ENCODE measurements around the gene ACTL7B.

ACTL7B gene

GRCh38 chr9:108866001-108866420 is 10.2 kb upstream of the ACTL7B start:
- Histone ChIP-seq H3K36me3 (peaks cover 17% of the 10 kb centered on the region), H3K9me3 (no peaks in the 10 kb centered on the region), H3K27me3 (no peaks in the 10 kb centered on the region), H3K4me1 (ENCODE audit: control insufficient read depth in 1 of 2, insufficient read depth in 1 of 2, low read depth in 1 of 2, low read length in 1 of 2) (no peaks in the 10 kb centered on the region), H3K27ac (no peak overlapping the region), H3K4me3 (ENCODE audit: low read depth in 1 of 2, low read length in 1 of 2) (no peak overlapping the region)
- no peak for TF ChIP-seq CTCF (IDR thresholded peaks at IDR 0.05)

- Histone ChIP-seq H3K4me3 (ENCODE audit: low read depth in 1 of 2, low read length in 1 of 2) (no peak overlapping the region), H3K27ac (no peak overlapping the region), H3K27me3 (no peaks in the 10 kb centered on the region), H3K4me1 (ENCODE audit: control insufficient read depth in 1 of 2, insufficient read depth in 1 of 2, low read depth in 1 of 2, low read length in 1 of 2) (no peaks in the 10 kb centered on the region), H3K36me3 (peaks cover 17% of the 10 kb centered on the region), H3K9me3 (no peaks in the 10 kb centered on the region)
- no peak for TF ChIP-seq CTCF (IDR thresholded peaks at IDR 0.05)
Observed at GRCh38 chr9:108865037-108865436, 9.3 kb upstream of the ACTL7B start.

- Histone ChIP-seq H3K9me3 (no peaks in the 10 kb centered on the region), H3K27ac (no peak overlapping the region), H3K4me3 (ENCODE audit: low read depth in 1 of 2, low read length in 1 of 2) (no peak overlapping the region), H3K27me3 (no peaks in the 10 kb centered on the region), H3K36me3 (peaks cover 17% of the 10 kb centered on the region), H3K4me1 (ENCODE audit: control insufficient read depth in 1 of 2, insufficient read depth in 1 of 2, low read depth in 1 of 2, low read length in 1 of 2) (no peaks in the 10 kb centered on the region)
- no peak for TF ChIP-seq CTCF (IDR thresholded peaks at IDR 0.05)
Observed at GRCh38 chr9:108864446-108864845, 8.7 kb upstream of the ACTL7B start.

GRCh38 chr9:108863891-108864290 is 8.1 kb upstream of the ACTL7B start:
- no peak for TF ChIP-seq CTCF (IDR thresholded peaks at IDR 0.05)
- H3K4me3 ChIP-seq (ENCODE audit: low read depth in 1 of 2, low read length in 1 of 2): no peak overlapping the region

GRCh38 chr9:108861997-108862396 is 6.2 kb upstream of the ACTL7B start, which contains the start of gene ACTL7A:
Gene ACTL7A (plus strand): TSS chr9:108862266. CDS start chr9:108862323, 57 bp downstream.
- H3K36me3 ChIP-seq: no peaks in the 10 kb centered on the region
- no peak within 1 kb of the TSS for H3K27ac ChIP-seq
- H3K4me1 ChIP-seq (ENCODE audit: control insufficient read depth in 1 of 2, insufficient read depth in 1 of 2, low read depth in 1 of 2, low read length in 1 of 2): no peaks in the 10 kb centered on the region
- no peaks in the 10 kb centered on the region for H3K9me3 ChIP-seq
- H3K4me3 ChIP-seq (ENCODE audit: low read depth in 1 of 2, low read length in 1 of 2): no peak within 1 kb of the TSS
- TF ChIP-seq CTCF (IDR thresholded peaks at IDR 0.05): no peak
- no peaks in the 10 kb centered on the region for H3K27me3 ChIP-seq

More at GRCh38 chr9:108863891-108864290, 8.1 kb upstream of the ACTL7B start:
- H3K4me1 ChIP-seq (ENCODE audit: control insufficient read depth in 1 of 2, insufficient read depth in 1 of 2, low read depth in 1 of 2, low read length in 1 of 2): no peaks in the 10 kb centered on the region
- H3K9me3 ChIP-seq: no peaks in the 10 kb centered on the region
- no peaks in the 10 kb centered on the region for H3K27me3 ChIP-seq
- peaks cover 12% of the 10 kb centered on the region for H3K36me3 ChIP-seq
- H3K27ac ChIP-seq: no peak overlapping the region

- TF ChIP-seq CTCF (IDR thresholded peaks at IDR 0.05): no peak
- Histone ChIP-seq H3K4me3 (ENCODE audit: low read depth in 1 of 2, low read length in 1 of 2) (no peak overlapping the region), H3K9me3 (no peaks in the 10 kb centered on the region), H3K36me3 (no peaks in the 10 kb centered on the region), H3K27ac (no peak overlapping the region), H3K4me1 (ENCODE audit: control insufficient read depth in 1 of 2, insufficient read depth in 1 of 2, low read depth in 1 of 2, low read length in 1 of 2) (no peaks in the 10 kb centered on the region), H3K27me3 (no peaks in the 10 kb centered on the region)
Observed at GRCh38 chr9:108861464-108861863, 5.7 kb upstream of the ACTL7B start.
